ENCODE data around the gene SLC17A5.

DNA sequence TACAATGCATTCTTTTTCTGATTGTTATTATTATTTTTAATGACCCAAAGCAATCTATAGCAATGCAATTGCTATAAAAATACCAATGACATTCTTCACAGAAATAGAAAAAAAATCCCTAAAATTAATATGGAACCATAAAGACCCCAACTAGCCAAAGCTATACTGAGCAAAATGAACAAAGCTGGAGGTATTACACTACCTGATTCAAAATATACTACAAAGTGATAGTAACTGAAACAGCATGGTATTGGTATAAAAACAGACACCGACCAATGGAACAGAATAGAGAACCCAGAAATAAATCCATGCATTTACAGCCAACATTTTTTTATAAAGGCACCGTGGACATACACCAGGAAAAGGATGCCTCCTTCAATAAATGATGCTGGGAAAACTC, 72.5 kb downstream of the SLC17A5 start:
- TF ChIP-seq, protein P1, sequence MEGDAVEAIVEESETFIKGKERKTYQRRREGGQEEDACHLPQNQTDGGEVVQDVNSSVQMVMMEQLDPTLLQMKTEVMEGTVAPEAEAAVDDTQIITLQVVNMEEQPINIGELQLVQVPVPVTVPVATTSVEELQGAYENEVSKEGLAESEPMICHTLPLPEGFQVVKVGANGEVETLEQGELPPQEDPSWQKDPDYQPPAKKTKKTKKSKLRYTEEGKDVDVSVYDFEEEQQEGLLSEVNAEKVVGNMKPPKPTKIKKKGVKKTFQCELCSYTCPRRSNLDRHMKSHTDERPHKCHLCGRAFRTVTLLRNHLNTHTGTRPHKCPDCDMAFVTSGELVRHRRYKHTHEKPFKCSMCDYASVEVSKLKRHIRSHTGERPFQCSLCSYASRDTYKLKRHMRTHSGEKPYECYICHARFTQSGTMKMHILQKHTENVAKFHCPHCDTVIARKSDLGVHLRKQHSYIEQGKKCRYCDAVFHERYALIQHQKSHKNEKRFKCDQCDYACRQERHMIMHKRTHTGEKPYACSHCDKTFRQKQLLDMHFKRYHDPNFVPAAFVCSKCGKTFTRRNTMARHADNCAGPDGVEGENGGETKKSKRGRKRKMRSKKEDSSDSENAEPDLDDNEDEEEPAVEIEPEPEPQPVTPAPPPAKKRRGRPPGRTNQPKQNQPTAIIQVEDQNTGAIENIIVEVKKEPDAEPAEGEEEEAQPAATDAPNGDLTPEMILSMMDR (IDR thresholded peaks at IDR 0.05; ENCODE audit: low read depth, low read length, missing input control) = no peak
- no peak for TF ChIP-seq JUND (IDR thresholded peaks at IDR 0.05)
- TF ChIP-seq, protein P2, sequence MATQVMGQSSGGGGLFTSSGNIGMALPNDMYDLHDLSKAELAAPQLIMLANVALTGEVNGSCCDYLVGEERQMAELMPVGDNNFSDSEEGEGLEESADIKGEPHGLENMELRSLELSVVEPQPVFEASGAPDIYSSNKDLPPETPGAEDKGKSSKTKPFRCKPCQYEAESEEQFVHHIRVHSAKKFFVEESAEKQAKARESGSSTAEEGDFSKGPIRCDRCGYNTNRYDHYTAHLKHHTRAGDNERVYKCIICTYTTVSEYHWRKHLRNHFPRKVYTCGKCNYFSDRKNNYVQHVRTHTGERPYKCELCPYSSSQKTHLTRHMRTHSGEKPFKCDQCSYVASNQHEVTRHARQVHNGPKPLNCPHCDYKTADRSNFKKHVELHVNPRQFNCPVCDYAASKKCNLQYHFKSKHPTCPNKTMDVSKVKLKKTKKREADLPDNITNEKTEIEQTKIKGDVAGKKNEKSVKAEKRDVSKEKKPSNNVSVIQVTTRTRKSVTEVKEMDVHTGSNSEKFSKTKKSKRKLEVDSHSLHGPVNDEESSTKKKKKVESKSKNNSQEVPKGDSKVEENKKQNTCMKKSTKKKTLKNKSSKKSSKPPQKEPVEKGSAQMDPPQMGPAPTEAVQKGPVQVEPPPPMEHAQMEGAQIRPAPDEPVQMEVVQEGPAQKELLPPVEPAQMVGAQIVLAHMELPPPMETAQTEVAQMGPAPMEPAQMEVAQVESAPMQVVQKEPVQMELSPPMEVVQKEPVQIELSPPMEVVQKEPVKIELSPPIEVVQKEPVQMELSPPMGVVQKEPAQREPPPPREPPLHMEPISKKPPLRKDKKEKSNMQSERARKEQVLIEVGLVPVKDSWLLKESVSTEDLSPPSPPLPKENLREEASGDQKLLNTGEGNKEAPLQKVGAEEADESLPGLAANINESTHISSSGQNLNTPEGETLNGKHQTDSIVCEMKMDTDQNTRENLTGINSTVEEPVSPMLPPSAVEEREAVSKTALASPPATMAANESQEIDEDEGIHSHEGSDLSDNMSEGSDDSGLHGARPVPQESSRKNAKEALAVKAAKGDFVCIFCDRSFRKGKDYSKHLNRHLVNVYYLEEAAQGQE (IDR thresholded peaks at IDR 0.05) = no peak
- TF ChIP-seq NR2F2 (IDR thresholded peaks at IDR 0.05) = no peak
- TF ChIP-seq, protein P3, sequence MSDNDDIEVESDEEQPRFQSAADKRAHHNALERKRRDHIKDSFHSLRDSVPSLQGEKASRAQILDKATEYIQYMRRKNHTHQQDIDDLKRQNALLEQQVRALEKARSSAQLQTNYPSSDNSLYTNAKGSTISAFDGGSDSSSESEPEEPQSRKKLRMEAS (IDR thresholded peaks at IDR 0.05) = no peak
- TF ChIP-seq YY1 (IDR thresholded peaks at IDR 0.05) = no peak
- no peak for TF ChIP-seq TAF1 (conservative IDR thresholded peaks at IDR 0.05)
- TF ChIP-seq, protein P4, sequence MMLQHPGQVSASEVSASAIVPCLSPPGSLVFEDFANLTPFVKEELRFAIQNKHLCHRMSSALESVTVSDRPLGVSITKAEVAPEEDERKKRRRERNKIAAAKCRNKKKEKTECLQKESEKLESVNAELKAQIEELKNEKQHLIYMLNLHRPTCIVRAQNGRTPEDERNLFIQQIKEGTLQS (IDR thresholded peaks at IDR 0.05) = no peak
- no peak for TF ChIP-seq RAD21 (IDR thresholded peaks at IDR 0.05)
- no peak for TF ChIP-seq SP1 (IDR thresholded peaks at IDR 0.05)
- TF ChIP-seq EGR1 (IDR thresholded peaks at IDR 0.05; ENCODE audit: low read depth in 2 of 2) = no peak
- no peak for TF ChIP-seq GABPA (IDR thresholded peaks at IDR 0.05 in 1 of 2, conservative IDR thresholded peaks at IDR 0.05 in 1 of 2)
- TF ChIP-seq FOXA1 (IDR thresholded peaks at IDR 0.05) = no peak
- TF ChIP-seq, protein P5, sequence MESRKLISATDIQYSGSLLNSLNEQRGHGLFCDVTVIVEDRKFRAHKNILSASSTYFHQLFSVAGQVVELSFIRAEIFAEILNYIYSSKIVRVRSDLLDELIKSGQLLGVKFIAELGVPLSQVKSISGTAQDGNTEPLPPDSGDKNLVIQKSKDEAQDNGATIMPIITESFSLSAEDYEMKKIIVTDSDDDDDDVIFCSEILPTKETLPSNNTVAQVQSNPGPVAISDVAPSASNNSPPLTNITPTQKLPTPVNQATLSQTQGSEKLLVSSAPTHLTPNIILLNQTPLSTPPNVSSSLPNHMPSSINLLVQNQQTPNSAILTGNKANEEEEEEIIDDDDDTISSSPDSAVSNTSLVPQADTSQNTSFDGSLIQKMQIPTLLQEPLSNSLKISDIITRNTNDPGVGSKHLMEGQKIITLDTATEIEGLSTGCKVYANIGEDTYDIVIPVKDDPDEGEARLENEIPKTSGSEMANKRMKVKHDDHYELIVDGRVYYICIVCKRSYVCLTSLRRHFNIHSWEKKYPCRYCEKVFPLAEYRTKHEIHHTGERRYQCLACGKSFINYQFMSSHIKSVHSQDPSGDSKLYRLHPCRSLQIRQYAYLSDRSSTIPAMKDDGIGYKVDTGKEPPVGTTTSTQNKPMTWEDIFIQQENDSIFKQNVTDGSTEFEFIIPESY (IDR thresholded peaks at IDR 0.05) = no peak
